Measurements from ENCODE around the gene MTCP1.
A peak's percentile ranks its signal among the peaks of the same experiment; 100 is the strongest.

Gene MTCP1, protein sequence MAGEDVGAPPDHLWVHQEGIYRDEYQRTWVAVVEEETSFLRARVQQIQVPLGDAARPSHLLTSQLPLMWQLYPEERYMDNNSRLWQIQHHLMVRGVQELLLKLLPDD

DNA sequence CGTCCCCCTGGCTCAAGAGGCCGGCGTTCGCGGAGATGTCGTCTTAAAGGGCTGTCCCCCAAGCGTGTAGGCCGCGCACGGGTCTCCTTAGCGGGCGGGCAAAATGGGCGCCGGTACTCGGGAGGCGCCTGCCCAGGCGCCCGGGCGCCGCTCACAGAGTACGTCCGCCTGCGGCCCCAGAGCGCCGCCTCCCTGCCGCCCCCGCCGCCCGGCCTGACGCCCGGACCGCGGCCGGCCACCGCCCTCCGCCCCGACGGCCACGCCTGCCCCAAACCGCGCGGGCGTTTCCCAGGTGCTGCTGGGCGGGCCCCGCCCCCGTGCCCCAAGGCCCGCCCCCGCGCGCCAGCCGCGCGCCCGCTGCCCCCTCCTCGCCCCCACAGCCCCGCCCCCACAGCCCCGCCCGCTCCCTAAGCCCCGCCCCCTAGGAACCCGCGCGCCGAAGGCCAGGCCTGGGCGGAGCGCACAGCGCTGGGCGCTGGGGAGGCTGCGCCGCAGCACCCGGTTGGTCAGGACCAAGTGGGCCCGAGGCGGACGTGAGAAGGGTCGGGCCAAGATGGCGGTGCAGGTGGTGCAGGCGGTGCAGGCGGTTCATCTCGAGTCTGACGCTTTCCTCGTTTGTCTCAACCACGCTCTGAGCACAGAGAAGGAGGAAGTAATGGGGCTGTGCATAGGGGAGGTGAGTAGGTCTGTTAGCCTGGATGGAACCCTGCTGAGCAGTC, at the start of gene MTCP1, which contains the start of the genes BRCC3 and CMC4:
MTCP1 (minus strand) TSS at position 162 of the 719 bp plus-strand sequence. CDS start 5,126 bp downstream, outside the sequence.
BRCC3 (plus strand) TSS at position 534 of the 719 bp plus-strand sequence; CDS start at position 554, 20 bp downstream.
CMC4 (minus strand) TSS at position 162 of the 719 bp plus-strand sequence. CDS start 7,113 bp downstream, outside the sequence.
- DNase-seq = peak; percentile 94

DNA sequence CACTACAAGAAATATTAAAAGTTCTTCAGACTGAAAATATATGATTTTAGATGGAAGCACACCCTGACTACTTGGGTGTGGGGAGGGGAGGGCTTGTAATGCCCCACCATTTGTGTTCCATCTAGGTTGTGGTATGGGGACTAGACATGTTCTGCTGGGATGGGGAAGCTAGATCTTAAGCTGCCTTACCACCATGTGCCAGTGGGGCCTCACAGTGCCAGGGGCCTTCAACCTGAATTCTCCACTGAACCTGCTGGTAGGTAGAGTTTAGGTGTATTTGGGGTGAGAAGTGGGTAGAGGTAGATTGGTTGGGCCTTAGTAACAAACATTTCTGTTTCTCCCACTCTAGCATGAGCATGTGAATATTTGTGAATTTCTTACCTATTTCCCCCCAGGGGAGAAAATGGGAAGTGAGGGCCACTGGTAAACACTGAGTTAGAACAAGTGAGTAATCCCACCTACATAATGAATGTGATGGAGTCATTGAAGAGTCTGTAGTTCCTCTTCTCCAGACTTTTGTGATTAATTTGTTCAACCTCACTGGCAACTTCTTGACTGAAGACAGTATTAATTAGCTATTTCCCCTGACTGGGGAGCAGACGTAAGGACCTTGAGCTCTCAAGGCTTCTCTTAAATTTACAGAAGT, 44.4 kb upstream of the MTCP1 start:
- DNase-seq = no peak

DNA sequence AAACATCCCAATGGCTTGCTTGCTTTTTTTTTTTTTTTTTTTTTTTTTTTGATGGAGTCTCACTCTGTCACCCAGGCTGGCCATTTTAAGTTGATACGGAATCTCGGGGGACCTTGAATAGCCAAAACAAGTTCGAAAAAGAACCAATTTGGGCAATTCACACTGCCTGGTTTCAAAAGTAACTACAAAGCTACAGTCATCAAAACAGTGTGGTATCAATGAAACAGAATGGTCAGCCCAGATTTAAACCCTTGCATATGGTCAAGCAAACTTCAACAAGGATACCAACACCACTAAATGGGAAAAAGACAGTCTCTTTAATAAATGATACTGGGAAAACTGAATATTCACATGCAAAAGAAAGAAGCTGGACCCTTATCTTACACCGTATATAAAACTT, 42.2 kb upstream of the MTCP1 start:
- DNase-seq = no peak

DNA sequence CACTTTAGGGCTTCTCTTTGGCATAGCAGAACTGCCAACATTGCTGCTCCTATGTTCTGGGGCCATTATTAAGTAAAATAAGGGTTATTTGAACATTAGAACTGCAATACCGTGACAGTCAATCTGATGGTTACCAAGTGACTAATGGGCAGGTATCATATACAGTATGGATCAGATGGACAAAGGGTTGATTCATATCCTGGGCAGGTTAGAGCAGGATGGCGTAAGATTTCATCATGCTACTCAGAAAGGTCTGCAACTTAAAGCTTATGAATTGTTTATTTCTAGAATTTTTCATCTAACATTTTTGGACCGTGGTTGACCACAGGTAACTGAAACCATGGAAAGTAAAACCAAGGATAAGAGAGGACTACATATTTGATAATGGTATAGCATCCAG, 41.2 kb upstream of the MTCP1 start:
- DNase-seq = no peak

DNA sequence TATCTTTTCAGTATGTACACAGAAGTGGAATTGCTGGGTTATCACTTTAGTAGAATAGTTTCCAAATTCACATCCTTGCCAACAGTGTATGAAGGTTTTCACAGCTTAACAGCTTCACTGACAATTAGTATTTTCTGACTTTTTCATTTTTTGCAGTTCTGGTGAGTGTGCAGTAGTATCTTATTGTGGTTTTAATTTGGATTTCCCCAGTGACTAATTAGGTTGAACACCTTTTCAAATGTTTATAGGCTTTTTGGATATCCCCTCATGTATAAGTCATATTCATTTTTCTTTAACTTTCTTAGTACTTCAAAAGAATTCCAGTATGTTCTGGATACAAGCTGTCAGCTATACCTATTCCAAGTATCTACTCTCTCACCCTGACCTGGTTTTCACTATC, 37.5 kb upstream of the MTCP1 start:
- DNase-seq = no peak

DNA sequence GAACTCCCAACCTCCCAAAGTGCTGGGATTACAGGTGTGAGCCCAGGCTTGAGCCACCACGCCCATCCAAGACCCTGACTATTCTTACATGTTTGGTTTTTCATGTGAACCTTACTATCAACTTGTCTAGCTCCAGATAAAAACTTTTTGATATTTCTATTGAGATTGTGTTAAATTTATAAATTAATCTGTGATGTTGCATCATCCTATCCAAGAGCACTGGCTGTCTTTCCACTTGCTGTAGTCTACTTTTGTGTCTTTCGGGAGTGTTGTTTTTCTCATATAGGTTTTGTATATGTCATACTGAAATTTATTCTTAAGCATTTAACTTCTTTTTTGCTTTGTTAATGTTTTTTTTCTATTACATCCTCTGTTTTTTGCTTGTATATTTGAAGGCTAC, 35.0 kb upstream of the MTCP1 start:
- DNase-seq = no peak

DNA sequence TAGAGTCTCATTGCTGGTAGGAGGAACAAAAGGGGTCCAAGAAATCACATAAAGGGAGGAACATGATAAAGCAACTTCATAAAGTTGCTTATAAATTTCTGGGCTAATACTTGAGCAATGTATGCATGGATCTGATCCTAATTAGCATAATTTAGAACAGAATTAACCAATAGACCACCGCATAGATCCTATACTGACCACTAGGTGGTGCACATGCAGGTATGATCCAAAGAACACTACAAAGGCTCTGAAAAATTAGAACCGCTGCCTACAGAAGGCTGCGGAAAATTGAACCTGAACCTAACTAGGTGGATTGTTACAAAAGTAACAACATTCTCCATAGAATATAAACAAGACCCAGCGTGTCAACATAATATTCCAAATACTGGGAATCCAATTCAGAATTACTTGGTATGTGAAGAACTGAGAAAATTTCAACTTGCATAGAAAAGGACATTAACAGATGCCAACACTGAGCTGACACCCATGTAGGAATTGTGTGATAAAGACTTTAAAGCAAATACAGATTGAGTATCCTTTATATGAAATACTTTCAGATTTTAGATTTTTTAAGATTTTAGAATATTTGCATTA, 23.6 kb upstream of the MTCP1 start:
- peak; percentile 47 for DNase-seq

DNA sequence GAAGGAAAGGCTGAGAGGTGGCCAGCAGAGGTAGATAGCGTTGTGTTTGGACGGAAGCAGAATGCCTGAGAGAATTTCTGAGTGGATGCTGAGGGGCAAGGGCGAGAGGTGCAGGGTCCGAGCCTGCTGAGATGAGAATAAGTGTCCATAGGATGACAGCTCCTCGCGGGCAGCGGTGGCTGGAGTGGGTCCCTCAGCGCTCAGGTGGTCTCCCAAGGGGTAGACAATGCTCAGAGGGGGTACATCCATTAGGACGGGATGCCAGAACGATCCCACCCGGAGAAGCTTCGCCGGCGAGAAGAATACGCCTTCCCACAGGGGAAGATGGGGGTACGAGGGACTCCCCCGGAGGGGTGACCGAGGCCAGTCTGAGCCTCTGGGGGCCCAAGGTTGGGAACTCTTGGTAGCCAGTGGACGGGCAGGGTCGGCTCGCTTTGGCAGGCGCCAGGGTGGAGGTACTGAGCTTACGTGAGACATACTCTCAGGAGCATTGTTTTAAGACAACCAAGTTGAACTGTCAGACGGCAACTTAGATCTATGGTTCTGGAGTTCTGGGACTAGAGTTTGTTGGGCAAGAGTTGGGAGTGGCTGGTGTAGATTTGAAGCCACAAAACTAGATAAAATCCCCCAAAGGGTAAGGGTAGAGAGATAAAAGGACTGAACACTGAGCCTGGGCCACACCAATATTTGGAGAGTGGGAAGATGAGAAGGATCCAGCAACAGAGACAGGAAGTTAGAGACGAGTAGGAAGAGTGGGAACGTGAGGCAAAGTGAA, 16.2 kb upstream of the MTCP1 start:
- peak; percentile 83 for DNase-seq

DNA sequence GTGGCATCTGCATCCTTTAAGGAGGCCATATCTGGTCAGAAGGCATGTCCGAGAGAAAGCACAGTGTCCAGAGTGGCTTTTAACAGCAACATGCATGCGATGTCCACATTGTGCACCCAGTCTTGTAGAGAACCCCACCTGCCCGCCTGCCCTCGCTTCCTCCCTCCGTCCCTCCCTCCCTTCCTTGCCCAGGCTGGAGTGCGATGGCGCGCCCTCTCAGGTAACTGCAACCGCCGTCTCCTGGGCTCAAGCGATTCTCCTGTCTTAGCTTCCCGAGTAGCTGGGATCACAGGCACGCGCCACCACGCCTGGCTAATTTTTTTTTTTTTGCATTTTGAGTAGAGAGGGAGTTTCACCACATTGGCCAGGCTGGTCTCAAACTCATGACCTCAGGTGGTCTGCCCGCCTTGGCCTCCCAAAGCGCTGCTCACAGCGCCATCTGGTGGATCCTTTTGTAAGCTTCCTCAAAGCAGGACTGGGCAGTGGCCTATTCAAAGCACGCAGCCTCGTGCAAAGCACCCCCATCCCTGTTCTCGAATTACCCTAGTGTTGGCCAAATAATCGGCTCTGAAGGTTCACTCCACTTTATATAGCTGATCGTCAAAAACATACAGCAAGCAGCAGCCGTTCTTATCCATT, 15.4 kb upstream of the MTCP1 start:
- peak; percentile 67 for DNase-seq

DNA sequence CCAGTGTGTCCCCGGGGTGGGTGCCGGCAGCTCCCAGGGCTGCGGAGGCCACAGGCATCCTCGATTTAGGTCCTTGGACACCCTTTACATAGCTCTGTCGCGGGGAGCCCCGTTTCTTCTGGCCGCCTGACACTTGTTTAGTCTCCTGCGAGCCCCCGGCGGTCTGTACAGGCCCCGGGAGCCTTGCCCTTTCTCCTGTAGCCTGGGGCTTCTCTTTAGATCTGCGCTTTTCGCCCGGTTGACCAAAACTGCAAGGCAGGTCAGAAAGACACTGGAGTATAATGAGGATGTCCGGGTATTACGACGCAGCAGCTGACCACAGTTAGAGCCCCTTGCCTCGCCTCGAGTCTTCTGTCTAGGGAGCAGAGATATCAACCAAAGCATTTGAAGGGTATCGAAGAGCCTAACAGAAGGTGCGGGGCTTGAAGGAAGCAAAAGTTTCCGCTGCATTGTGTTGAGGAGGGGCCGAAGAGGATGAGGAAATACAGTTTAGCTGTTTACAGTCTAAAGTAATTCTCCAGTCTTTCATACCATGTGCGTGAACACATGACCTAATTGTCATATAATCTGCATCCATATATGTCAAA, 851 bp upstream of the MTCP1 start:
- DNase-seq = peak; percentile 57

DNA sequence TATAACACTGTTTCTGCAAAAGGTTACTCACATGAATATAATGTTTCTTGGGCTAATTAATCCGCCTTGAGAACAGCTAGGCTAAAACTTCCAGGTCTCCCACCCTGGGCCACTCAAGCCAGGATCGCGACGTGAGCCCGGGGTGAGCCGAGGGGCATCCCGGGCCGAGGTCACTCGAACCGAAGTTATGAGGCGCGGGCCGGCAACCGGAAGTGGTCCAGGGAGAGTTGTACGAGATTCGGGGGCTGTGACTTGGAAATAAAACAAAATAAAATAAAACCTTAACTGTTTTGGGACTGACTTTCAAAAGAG, 317 bp downstream of the MTCP1 start:
- peak; percentile 60 for DNase-seq

DNA sequence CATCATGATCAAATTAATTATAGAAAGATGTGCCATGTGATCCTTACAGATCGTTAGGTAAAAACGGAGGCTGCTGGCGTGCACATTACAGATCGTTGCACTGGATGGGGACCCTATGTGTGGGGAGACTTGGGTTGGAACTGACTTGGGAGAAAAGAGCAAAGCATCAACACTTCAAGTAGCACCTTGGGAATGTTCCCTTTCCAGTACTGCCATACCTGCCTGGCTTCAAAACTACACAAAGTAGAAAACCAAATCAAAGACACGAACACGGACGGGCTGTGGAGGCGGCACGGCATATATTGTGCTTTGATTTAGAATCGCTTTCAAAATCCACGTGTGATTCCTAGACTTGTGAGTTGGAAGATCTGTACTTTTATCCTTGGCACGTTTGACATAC, 898 bp downstream of the MTCP1 start:
- peak; percentile 34 for DNase-seq

DNA sequence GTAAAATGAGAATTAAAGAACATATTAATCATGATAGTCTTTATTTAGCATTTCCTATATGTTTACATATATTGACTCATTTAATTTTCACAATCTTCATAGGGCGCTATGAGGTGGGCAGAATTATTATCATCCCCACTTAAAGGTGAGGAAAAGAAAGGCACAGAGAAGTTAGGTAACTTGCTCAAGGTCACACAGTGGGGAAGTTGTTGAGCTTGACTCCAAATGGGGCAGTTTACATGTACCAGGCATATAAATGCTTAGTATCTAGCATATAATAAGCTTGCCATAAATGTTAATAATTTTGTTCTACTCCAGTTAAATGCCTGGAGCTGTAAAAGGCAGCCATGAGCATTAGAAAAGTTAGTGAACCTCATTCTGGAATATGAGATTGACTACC, 1.5 kb downstream of the MTCP1 start:
- no peak for DNase-seq

DNA sequence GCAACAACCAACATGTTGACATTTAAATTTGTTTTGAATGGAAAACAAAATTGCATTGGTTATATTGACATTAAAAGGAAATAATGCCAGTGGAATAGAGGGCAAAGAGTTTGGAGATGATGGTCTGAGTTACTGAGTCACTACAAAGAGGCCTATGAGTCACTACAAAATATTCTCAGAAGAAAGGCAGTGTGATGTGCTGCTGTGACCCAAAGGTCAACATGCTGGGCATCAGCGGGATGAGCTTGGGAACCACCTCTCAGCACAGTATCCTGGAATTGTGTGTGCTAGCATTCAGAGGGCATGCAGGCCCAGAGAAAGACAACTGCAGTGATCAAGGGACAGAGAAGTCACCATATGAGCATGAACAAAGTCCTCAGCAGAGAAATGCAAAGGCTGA, 2.8 kb downstream of the MTCP1 start:
- no peak for DNase-seq

DNA sequence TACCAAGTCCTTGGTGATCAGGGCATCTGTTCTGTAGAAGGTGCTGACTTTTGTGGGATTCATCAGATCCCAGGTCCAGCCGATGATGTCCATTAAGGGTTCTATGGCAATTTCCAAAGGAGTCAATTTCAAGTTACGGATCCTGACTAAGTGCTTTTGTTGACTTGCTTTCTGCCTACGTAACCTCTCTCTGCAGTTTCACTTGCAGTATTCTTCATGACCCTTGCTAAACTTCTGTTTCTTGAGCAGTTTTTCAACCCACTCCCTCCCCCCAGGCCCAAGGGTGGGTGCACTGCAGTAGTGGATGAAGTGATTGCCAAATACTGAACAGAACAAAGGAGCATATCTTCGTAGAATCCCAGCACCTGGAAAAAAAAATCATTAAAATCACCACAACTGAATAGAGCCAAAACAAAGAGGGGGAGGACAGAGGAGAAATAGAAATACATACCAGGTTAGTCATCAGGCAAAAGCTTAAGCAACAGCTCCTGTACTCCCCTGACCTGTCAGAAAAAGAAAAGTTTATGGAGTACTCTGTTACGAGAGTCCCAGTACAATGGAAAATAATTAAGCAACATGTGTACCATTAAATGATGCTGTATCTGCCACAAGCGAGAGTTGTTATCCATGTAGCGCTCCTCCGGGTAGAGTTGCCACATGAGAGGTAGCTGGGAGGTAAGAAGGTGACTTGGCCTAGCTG, 5.8 kb downstream of the MTCP1 start:
- no peak for DNase-seq

DNA sequence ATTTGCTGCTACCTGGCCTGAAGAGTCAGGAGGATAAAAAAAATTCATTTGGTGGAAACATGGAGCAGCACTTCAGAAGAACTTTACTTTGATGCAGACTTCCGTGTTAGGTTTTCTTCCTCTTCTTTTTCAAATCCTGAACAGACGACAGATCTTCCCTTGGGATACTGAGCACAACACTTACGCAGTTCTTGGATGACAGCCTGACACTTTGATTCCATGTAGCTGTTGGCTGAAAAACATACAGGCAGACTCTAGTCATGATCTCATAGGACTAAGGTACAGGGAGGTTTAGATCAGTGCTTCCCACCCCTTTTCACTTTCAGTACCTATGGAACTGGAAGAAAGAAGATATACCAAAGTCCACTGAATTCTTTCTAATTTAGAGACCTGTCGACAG, 9.2 kb downstream of the MTCP1 start:
- DNase-seq = no peak

DNA sequence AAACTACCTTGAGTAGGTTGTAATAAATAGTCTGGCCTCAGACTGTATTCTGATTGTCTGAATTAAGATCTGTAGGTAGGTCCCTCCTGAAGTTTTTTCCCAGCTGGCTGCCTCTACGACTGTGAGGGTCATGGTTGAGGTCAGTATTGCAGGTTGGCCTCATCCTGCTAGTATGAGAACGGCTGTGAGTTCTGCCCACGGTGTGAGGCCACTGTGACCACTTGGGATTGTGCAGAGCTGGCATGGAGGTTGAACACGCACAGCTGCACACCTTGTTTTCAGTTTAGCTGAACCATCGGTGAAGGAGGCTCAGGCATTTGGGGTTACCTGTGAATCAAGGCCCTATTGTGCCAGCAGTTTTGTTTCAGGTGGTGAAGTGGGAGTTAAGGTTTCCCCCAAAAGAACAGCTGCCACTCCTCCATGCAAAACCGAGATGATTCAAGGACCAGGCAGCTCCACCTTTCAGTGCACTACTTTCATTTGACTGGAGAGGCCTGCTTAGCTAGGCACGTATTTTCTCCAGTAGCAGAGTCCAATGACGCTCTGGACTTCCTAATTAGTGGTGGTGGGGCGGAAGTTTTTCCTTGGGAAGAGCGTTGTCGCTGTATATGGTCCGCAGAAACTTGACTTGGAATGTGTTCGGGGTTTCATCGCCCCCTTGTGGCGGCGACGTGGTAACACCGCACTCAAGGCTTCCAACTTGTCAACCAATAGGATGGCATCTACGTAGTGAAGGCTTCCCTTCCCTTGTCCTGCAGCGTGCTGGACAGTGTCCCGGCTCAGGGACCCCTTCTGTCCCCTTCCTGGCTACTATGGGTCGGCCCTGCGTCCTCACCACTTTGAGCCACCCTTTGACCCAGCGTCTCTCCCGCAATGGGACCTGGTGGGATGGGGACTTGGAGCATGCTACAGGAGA, 13.8 kb downstream of the MTCP1 start:
- DNase-seq = peak; percentile 68

DNA sequence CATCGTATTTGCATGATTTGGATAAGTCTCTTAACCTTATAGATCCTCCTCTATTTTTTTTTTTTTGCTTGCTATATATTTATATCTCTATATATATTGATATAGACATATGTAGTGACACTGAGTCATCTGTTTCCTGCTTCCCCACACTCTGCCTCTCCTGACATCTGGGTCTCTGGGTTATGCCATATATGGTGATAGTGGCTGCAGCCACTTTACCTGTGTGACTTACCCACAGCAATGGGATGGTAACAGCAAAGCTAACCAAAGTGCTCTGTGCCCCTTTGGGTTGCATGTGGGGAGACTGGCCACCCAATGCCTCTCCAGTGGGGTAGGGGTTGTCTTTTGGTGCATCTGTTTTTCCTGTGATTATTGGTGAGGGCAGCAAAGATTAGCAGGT, 14.5 kb downstream of the MTCP1 start:
- DNase-seq = no peak

DNA sequence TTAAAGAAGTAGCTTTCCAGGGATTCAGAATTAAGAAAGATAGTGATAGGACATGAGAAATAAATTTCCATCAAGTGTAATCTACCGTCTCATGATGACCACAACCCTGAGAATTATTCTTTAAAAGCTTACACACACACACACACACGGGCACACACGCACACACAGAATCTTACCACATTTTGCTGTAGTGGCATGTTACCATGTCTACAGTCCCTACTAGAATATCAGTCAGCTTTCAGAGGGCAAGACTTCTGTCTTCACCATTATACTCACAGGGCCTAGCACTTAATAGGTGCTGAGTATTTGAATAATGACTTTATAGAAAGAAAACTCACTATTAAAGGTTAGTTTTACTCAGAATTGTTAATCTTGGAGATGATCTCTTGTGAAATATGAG, 15.4 kb downstream of the MTCP1 start:
- no peak for DNase-seq

DNA sequence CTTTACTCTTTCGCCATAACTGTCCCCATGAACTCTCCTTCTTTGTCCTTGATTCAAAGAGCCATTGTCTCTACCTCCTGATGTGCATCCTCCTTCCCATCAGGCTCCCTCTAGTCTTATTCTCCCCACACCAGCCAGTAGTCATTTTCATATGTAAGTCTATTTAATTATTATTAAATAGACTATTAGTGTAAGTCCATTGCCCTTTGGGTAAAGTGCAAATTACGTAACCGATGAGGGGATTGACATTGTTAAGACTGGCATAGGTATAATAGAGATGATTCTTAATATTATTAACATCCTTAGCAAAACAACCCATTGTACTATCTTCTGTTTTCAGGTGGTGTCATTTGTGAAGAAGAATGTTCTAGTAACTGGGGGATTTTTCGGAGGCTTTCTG, 16.7 kb downstream of the MTCP1 start:
- no peak for DNase-seq

DNA sequence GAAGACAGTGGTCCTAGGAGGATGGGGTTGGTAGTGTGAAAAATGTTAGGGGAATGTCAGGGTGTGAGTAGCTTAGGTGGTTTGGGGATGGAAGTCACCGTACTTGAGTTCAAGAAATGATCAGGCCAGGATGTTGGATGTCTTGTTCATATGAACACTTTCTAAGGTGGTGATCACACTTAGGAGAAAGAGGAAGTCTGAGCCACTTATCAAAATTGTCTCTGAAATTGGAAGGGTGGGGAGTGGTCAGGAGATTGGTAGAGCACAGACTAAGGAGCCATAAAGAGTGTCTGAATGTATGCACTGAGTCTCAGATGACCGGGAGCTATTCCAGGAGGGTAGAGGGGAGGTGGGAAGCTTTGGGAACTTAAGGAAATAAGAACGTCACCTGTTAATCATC, 17.3 kb downstream of the MTCP1 start:
- peak; percentile 41 for DNase-seq

Data from OCI-M1 (cell line).